Measurements from ENCODE around the gene MYO10.

GRCh38 chr5:16742938-16743337 is 193.2 kb downstream of the MYO10 start:
- no peak for TF ChIP-seq CTCF (IDR thresholded peaks at IDR 0.05; ENCODE audit: insufficient read depth, low read depth, low read length)
- no peak for TF ChIP-seq EZH2 (IDR thresholded peaks at IDR 0.05; ENCODE audit: insufficient read depth, low read length)
